Right lobe of liver (tissue), 4 donors: ENCODE data around the gene E2F2.

ENCODE experiments used
- CTCF ChIP-seq, 4 donors: fragments of 200-600 bp in 3 of 4; fragments of 450-650 bp in 1 of 4; IDR thresholded peaks; one replicate each; pipeline versions ENCODE4 v1.5.1 to v1.8.0; 2016 to 2022; ENCODE audit warnings: antibody characterized with exemption in 4 of 4, mild to moderate bottlenecking in 2 of 4
- POLR2A ChIP-seq: fragments of 450-650 bp; IDR thresholded peaks from one replicate; pipeline ENCODE4 v1.6.1; 2017; ENCODE audit warnings: antibody characterized with exemption, mild to moderate bottlenecking
- donor health status: DM: no; HTN: no; CAD: no.
- donor health status: DM: no; HTN: no; CAD: no.
- donor health status: DM: no; HTN: yes; CAD: no.

GRCh38 chr1:23469372-23469982, 61.6 kb downstream of the E2F2 start:
- no peak for TF ChIP-seq CTCF (IDR thresholded peaks at IDR 0.05)
- TF ChIP-seq POLR2A = no peak
